ENCODE data around the gene FAM219A. TPM values are rescaled to one million over a fixed set of nuclear protein-coding genes. Genes with fewer than 3 reads are reported as not detected.

FAM219A gene
- total RNA-seq, 1 donor from 2014 or later: 221 TPM

DNA sequence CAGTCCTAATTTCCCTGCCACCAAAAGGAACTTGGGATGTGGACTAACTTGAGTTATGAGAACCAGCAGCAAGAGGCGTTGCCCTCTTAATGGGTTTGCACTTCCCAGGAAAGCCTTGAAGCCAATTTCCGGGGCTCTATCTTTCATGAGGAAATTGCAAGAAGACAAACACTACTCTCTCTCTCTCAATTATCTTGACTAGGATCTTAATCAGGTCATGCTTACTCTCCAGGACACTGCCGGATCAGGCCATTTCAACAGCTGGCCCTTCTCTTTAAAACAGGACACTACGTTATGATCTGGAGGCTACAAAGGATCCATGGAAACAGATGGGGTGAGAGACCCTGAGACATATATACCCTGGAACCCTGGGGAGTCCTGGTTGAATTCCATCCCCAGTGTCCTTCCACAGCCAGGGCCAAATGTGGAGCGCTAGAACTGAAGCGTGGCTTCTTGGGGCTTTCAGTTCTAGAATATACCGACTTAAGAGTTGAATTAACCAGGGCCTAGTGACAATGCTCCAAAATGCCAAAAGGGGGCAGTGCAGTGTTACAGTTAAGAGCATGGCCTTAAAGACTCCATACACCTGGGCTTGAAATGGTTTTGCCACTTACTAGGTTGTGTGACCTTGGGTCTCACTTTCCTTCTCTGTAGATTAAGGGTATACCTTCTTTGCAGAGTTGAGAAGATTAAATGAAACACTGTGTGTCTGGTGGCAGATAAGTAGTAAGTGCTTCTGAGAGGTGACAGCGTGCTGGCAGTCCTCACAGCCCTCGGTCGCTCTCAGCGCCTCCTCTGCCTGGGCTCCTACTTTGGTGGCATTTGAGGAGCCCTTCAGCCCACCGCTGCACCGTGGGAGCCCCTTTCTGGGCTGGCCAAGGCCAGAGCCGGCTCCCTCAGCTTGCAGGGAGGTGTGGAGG, 21.1 kb downstream of the FAM219A start:
- TF ChIP-seq, protein P1, sequence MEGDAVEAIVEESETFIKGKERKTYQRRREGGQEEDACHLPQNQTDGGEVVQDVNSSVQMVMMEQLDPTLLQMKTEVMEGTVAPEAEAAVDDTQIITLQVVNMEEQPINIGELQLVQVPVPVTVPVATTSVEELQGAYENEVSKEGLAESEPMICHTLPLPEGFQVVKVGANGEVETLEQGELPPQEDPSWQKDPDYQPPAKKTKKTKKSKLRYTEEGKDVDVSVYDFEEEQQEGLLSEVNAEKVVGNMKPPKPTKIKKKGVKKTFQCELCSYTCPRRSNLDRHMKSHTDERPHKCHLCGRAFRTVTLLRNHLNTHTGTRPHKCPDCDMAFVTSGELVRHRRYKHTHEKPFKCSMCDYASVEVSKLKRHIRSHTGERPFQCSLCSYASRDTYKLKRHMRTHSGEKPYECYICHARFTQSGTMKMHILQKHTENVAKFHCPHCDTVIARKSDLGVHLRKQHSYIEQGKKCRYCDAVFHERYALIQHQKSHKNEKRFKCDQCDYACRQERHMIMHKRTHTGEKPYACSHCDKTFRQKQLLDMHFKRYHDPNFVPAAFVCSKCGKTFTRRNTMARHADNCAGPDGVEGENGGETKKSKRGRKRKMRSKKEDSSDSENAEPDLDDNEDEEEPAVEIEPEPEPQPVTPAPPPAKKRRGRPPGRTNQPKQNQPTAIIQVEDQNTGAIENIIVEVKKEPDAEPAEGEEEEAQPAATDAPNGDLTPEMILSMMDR (IDR thresholded peaks at IDR 0.05; ENCODE audit: partially characterized antibody, unreplicated experiment): peak; percentile 73
- Mint-ChIP-seq H3K36me3 (ENCODE audit: unreplicated experiment) (peaks cover 7% of the 10 kb centered on the region), H3K9me3 (ENCODE audit: unreplicated experiment) (no peaks in the 10 kb centered on the region), H3K27ac (ENCODE audit: unreplicated experiment) (no peak overlapping the region), H3K4me1 (ENCODE audit: low read depth, unreplicated experiment) (peaks cover 37% of the 10 kb centered on the region), H3K27me3 (ENCODE audit: unreplicated experiment) (no peaks in the 10 kb centered on the region), H3K4me3 (ENCODE audit: unreplicated experiment) (no peak overlapping the region)
- DNase-seq: peak; percentile 58

DNA sequence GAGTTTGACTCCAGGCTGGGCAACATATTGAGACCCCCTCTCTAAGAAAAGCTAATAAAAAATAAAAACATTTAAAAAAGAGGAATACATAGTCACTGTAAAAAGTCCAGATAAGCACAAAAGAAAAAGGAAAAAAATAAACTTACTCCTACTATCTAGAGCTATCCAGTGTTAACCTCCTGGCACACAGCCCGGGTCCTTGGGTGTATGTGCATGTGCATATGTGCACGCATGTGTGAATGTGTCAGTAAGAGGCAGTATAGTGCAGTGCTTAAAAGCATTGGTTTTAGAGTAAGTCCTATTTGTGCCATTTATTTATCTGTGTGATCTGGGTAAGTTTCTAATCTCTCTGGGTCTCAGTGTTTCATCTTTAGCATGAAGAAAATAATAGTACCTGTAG, 26.7 kb downstream of the FAM219A start:
- Mint-ChIP-seq H3K4me1 (ENCODE audit: low read depth, unreplicated experiment) (peaks cover 43% of the 10 kb centered on the region), H3K27ac (ENCODE audit: unreplicated experiment) (no peak overlapping the region), H3K27me3 (ENCODE audit: unreplicated experiment) (no peaks in the 10 kb centered on the region), H3K9me3 (ENCODE audit: unreplicated experiment) (peaks cover 4% of the 10 kb centered on the region), H3K4me3 (ENCODE audit: unreplicated experiment) (no peak overlapping the region), H3K36me3 (ENCODE audit: unreplicated experiment) (no peaks in the 10 kb centered on the region)
- TF ChIP-seq, protein P1 (IDR thresholded peaks at IDR 0.05; ENCODE audit: partially characterized antibody, unreplicated experiment): no peak
- no peak for DNase-seq

DNA sequence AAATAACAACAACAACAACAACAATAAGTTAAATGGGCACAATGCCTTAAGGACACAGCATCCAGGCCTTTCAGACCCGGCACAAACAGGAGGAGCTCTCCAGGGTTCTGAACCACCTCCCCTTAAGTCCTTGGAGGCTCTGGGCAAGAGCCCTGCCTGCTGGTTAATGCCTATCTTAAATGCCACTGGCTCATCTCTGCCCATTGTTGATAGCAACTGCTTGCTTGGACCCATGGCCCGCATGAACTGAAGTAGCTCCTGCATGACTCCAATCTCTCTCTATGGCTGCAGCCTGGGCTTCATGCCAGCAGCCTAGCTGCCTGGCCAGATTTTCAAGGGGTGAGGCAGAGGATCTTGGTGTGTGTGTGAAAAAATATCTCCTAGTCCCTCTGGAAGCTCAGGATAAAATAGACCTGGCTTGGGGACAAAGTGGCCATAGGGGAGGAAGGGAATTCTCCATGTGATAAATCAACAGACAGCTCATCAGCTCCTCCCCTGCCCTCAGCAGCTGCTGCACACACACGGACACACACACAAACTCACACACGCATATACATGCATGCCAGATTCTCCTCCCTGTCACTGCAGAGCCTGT, 27.4 kb downstream of the FAM219A start:
- Mint-ChIP-seq H3K4me1 (ENCODE audit: low read depth, unreplicated experiment) (peaks cover 43% of the 10 kb centered on the region), H3K27ac (ENCODE audit: unreplicated experiment) (peak overlapping the region; percentile 82), H3K36me3 (ENCODE audit: unreplicated experiment) (no peaks in the 10 kb centered on the region), H3K27me3 (ENCODE audit: unreplicated experiment) (no peaks in the 10 kb centered on the region), H3K4me3 (ENCODE audit: unreplicated experiment) (peak overlapping the region; percentile 16), H3K9me3 (ENCODE audit: unreplicated experiment) (peaks cover 4% of the 10 kb centered on the region)
- peak; percentile 45 for DNase-seq
- TF ChIP-seq, protein P1 (IDR thresholded peaks at IDR 0.05; ENCODE audit: partially characterized antibody, unreplicated experiment): no peak

DNA sequence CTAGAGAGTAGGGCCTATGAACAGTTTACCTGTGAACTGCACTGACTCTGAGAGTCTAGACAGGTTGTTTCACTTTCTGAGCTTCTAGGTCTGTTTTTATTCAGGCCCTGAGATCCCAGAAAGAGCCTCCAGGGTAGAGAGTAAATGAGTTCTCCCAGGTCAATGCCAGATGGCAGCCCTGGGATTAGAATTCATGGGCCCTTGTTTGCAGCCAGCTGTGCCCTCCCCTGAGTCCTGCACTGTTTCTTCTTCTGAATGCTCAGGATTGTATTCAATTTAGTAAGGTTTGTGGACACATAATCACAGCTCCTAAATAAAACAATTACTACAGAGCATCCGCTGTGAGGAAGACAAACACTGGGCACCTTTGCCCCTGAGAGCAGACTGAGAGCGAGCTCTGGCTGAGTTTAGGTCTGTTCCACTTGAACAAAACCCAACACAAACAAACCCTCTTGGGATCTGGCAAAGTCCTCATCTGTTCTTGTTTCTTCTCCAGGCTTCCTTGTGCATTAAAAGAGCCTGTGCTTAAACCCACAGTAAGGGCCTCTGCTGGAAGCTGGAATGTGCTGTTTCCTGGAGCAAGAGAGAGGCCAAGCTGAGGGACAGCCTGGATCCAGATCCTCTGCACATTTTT, 29.9 kb downstream of the FAM219A start:
- Mint-ChIP-seq H3K4me1 (ENCODE audit: low read depth, unreplicated experiment) (peaks cover 42% of the 10 kb centered on the region), H3K9me3 (ENCODE audit: unreplicated experiment) (peaks cover 7% of the 10 kb centered on the region), H3K36me3 (ENCODE audit: unreplicated experiment) (no peaks in the 10 kb centered on the region), H3K27me3 (ENCODE audit: unreplicated experiment) (no peaks in the 10 kb centered on the region), H3K4me3 (ENCODE audit: unreplicated experiment) (peak overlapping the region; percentile 57), H3K27ac (ENCODE audit: unreplicated experiment) (peak overlapping the region; percentile 81)
- TF ChIP-seq, protein P1 (IDR thresholded peaks at IDR 0.05; ENCODE audit: partially characterized antibody, unreplicated experiment): no peak
- DNase-seq: no peak
